Measurements from ENCODE around the gene NR1H3. TPM values are rescaled to one million over a fixed set of nuclear protein-coding genes. Genes with fewer than 3 reads are reported as not detected.

NR1H3 gene
- total and polyA plus RNA-seq, 2 of the 4 experiments (the other 2 are of a cell fraction), result 9.1 to 13.6 TPM

- intact Hi-C loops (cut with micrococcal nuclease) (loop anchor here (1.0 to 2.0 kb wide), 2 partner anchors 57 to 121 kb away; partner anchors contain the start of gene ARFGAP2), in situ Hi-C loops (cut with MboI; ENCODE audit: low sequenced_read_pairs) (no loop called here), dilution Hi-C loops (cut with HindIII; ENCODE audit: low sequenced_read_pairs, unreplicated experiment) (no loop called here)
- WGBS, 2 experiments (ENCODE audit: extremely low coverage in 2 of 2, insufficient read length in 1 of 2), result 0% methylated on average over 2 of the region's 11 CpGs; no CpG with 5 or more reads in 1 of the 2 experiments
- Histone ChIP-seq H3K4me1 (ENCODE audit: control insufficient read depth, insufficient read depth, low read length) (peaks cover 14% of the 10 kb centered on the region), H3K4me2 (ENCODE audit: low read depth, low read length) (peak overlapping the region; percentile 77; the same call in 1 of the 2 replicates), H2BK20ac (ENCODE audit: low read depth, low read length) (peak overlapping the region; percentile 80), H4K20me1 (ENCODE audit: insufficient read depth, low read length) (no peaks in the 10 kb centered on the region; the same call in 1 of the 2 replicates), H3K27me3 (ENCODE audit: control insufficient read depth, insufficient read depth, low read length) (no peaks in the 10 kb centered on the region), H3K18ac (ENCODE audit: low read depth, low read length) (peak overlapping the region; percentile 21; the same call in 1 of the 2 replicates), H3K27ac (ENCODE audit: insufficient read depth, low read length) (peak overlapping the region; percentile 51), H2AFZ (replicated peaks; ENCODE audit: low read length, poor library complexity) (peak overlapping the region; percentile 83), H2BK120ac (ENCODE audit: low read depth, low read length) (peak overlapping the region; percentile 66), H3K23ac (ENCODE audit: low read depth, low read length) (peak overlapping the region; percentile 37; the same call in 1 of the 2 replicates), H3K9ac (ENCODE audit: low read depth, low read length) (peak overlapping the region; percentile 48; the same call in 1 of the 2 replicates), H3K14ac (replicated peaks; ENCODE audit: low read depth, low read length) (peak overlapping the region; percentile 50), H2AK9ac (replicated peaks; ENCODE audit: low read depth, low read length, poor library complexity) (peak overlapping the region; percentile 91), H2BK5ac (ENCODE audit: low read depth, low read length, poor library complexity, severe bottlenecking) (peak overlapping the region; percentile 80), H3K4ac (ENCODE audit: low read depth, low read length) (peak overlapping the region; percentile 61), H3K56ac (ENCODE audit: extremely low read depth, insufficient read depth, low read length) (peak overlapping the region; percentile 57; the same call in 1 of the 2 replicates), H3K9me3 (ENCODE audit: control insufficient read depth, insufficient read depth, low read length) (no peaks in the 10 kb centered on the region), H2AK5ac (ENCODE audit: low read depth, low read length) (peak overlapping the region; percentile 85), H4K8ac (ENCODE audit: low read depth in 2 of 2, low read length in 2 of 2) (peak overlapping the region; percentile 42 to 74; a peak in 3 of 4 replicates), H4K91ac (ENCODE audit: insufficient read depth, low read depth, low read length) (peak overlapping the region; percentile 59), H4K5ac (ENCODE audit: low read depth, low read length) (peak overlapping the region; percentile 33; the same call in 1 of the 2 replicates), H3K36me3 (ENCODE audit: control insufficient read depth, insufficient read depth, low read length) (peaks cover 32% of the 10 kb centered on the region), H3K4me3 (ENCODE audit: insufficient read depth, low read depth, low read length) (no peak overlapping the region), H2BK15ac (ENCODE audit: low read depth, low read length) (peak overlapping the region; percentile 29; the same call in 1 of the 3 replicates), H3K79me1 (ENCODE audit: low read depth in 1 of 2, low read length in 2 of 2) (peaks cover 9 to 37% of the 10 kb centered on the region in 2 experiments; a peak in 3 of 4 replicates), H3K9me1 (ENCODE audit: insufficient read depth, low read length) (peaks cover 4% of the 10 kb centered on the region; the same call in 1 of the 2 replicates)
- BruUV-seq (replicated peaks), result no TSS peak
- CTCF ChIA-PET, result interaction anchor here (0.6 to 2.8 kb wide), 9 partner anchors 14 to 121 kb away, joined by 3 to 12 read pairs (median 3); no protein-coding TSS in a partner anchor
- TF ChIP-seq SMC3 (IDR thresholded peaks at IDR 0.05; ENCODE audit: low read depth, low read length) (peak; percentile 14; the same call in 1 of the 2 replicates), BHLHE40 (IDR thresholded peaks at IDR 0.05; ENCODE audit: low read depth, low read length) (peak; percentile 17; the same call in 1 of the 2 replicates), CEBPB (IDR thresholded peaks at IDR 0.05; ENCODE audit: low read depth, low read length) (peak; percentile 62), MAFK (IDR thresholded peaks at IDR 0.05; ENCODE audit: low read depth, low read length) (no peak), RAD21 (IDR thresholded peaks at IDR 0.05; ENCODE audit: low read length) (peak; percentile 43), MAZ (IDR thresholded peaks at IDR 0.05; ENCODE audit: borderline replicate concordance, low read depth, low read length) (0 out of 2 replicates have a peak, but pooled peaks have one; percentile 13), RFX5 (IDR thresholded peaks at IDR 0.05; ENCODE audit: low read depth, low read length) (no peak), FOS (IDR thresholded peaks at IDR 0.05; ENCODE audit: low read depth, low read length) (peak; percentile 36; the same call in 1 of the 2 replicates)
- TF ChIP-seq, protein P1, sequence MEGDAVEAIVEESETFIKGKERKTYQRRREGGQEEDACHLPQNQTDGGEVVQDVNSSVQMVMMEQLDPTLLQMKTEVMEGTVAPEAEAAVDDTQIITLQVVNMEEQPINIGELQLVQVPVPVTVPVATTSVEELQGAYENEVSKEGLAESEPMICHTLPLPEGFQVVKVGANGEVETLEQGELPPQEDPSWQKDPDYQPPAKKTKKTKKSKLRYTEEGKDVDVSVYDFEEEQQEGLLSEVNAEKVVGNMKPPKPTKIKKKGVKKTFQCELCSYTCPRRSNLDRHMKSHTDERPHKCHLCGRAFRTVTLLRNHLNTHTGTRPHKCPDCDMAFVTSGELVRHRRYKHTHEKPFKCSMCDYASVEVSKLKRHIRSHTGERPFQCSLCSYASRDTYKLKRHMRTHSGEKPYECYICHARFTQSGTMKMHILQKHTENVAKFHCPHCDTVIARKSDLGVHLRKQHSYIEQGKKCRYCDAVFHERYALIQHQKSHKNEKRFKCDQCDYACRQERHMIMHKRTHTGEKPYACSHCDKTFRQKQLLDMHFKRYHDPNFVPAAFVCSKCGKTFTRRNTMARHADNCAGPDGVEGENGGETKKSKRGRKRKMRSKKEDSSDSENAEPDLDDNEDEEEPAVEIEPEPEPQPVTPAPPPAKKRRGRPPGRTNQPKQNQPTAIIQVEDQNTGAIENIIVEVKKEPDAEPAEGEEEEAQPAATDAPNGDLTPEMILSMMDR (conservative IDR thresholded peaks at IDR 0.05; ENCODE audit: low read depth, low read length), result peak; percentile 50
- POLR2A ChIA-PET (ENCODE audit: unreplicated experiment), result interaction anchor here (0.5 kb wide), 1 partner anchor 227 kb away, joined by 5 read pairs; no protein-coding TSS in a partner anchor
- peak; percentile 67 for DNase-seq
- peak; percentile 83 for ATAC-seq (ENCODE audit: low read depth)
Observed at GRCh38 chr11:47233989-47234668, 23.7 kb upstream of the NR1H3 start.
